ENCODE data around the gene DPP6. TPM values are rescaled to one million over a fixed set of nuclear protein-coding genes. Genes with fewer than 3 reads are reported as not detected.
A peak's percentile ranks its signal among the peaks of the same experiment; 100 is the strongest.
"Not testable (repeated sequence)": the region's sequence is repeated elsewhere in the genome, so short reads cannot be mapped to it uniquely, and the experiment has no call there.

DPP6 gene
- total RNA-seq, 2 experiments from 2014 or later, result not detected

- H3K4me2 ChIP-seq (ENCODE audit: low read length); POLR2A ChIA-PET; intact Hi-C loops (cut with micrococcal nuclease; ENCODE audit: unreplicated experiment); H3K4me1 ChIP-seq (ENCODE audit: insufficient read depth, low read length, poor library complexity, severe bottlenecking); H3K9me2 ChIP-seq (ENCODE audit: insufficient read depth, low read length); H3K36me3 ChIP-seq (ENCODE audit: insufficient read depth, low read length); CTCF ChIA-PET (ENCODE audit: unreplicated experiment); BruUV-seq (replicated peaks); H2AFZ ChIP-seq (ENCODE audit: low read length); H3K27ac ChIP-seq (ENCODE audit: low read depth, low read length, poor library complexity, severe bottlenecking); DNase-seq (ENCODE audit: low spot score); H3K79me2 ChIP-seq (ENCODE audit: insufficient read depth, low read depth, low read length); H3K4me3 ChIP-seq (ENCODE audit: low read depth, low read length, poor library complexity, severe bottlenecking); H3K9me3 ChIP-seq (ENCODE audit: low read length); H4K20me1 ChIP-seq (ENCODE audit: insufficient read depth, low read length): not testable (repeated sequence)
Measured at GRCh38 chr7:154122720-154123119, 70.5 kb downstream of the DPP6 start.

GRCh38 chr7:154123397-154123796 lies 71.2 kb downstream of the DPP6 start:
- H4K20me1 ChIP-seq (ENCODE audit: insufficient read depth, low read length); H3K27ac ChIP-seq (ENCODE audit: low read depth, low read length, poor library complexity, severe bottlenecking); H3K4me3 ChIP-seq (ENCODE audit: low read depth, low read length, poor library complexity, severe bottlenecking); H3K4me1 ChIP-seq (ENCODE audit: insufficient read depth, low read length, poor library complexity, severe bottlenecking); intact Hi-C loops (cut with micrococcal nuclease; ENCODE audit: unreplicated experiment); H3K4me2 ChIP-seq (ENCODE audit: low read length); POLR2A ChIA-PET; H3K36me3 ChIP-seq (ENCODE audit: insufficient read depth, low read length); BruUV-seq (replicated peaks); H3K79me2 ChIP-seq (ENCODE audit: insufficient read depth, low read depth, low read length); H3K9me2 ChIP-seq (ENCODE audit: insufficient read depth, low read length); DNase-seq (ENCODE audit: low spot score); H2AFZ ChIP-seq (ENCODE audit: low read length); CTCF ChIA-PET (ENCODE audit: unreplicated experiment); H3K9me3 ChIP-seq (ENCODE audit: low read length): not testable (repeated sequence)

GRCh38 chr7:154129142-154129541 lies 76.9 kb downstream of the DPP6 start:
- H2AFZ ChIP-seq (ENCODE audit: low read length); H4K20me1 ChIP-seq (ENCODE audit: insufficient read depth, low read length); BruUV-seq (replicated peaks); H3K36me3 ChIP-seq (ENCODE audit: insufficient read depth, low read length); POLR2A ChIA-PET; H3K4me2 ChIP-seq (ENCODE audit: low read length); H3K4me1 ChIP-seq (ENCODE audit: insufficient read depth, low read length, poor library complexity, severe bottlenecking); CTCF ChIA-PET (ENCODE audit: unreplicated experiment); intact Hi-C loops (cut with micrococcal nuclease; ENCODE audit: unreplicated experiment); H3K79me2 ChIP-seq (ENCODE audit: insufficient read depth, low read depth, low read length); H3K9me3 ChIP-seq (ENCODE audit: low read length); H3K4me3 ChIP-seq (ENCODE audit: low read depth, low read length, poor library complexity, severe bottlenecking); DNase-seq (ENCODE audit: low spot score); H3K27ac ChIP-seq (ENCODE audit: low read depth, low read length, poor library complexity, severe bottlenecking); H3K9me2 ChIP-seq (ENCODE audit: insufficient read depth, low read length): not testable (repeated sequence)

- DNase-seq (ENCODE audit: low spot score); H3K4me3 ChIP-seq (ENCODE audit: low read depth, low read length, poor library complexity, severe bottlenecking); H3K4me1 ChIP-seq (ENCODE audit: insufficient read depth, low read length, poor library complexity, severe bottlenecking); H3K27ac ChIP-seq (ENCODE audit: low read depth, low read length, poor library complexity, severe bottlenecking); POLR2A ChIA-PET; H2AFZ ChIP-seq (ENCODE audit: low read length); H3K36me3 ChIP-seq (ENCODE audit: insufficient read depth, low read length); H3K4me2 ChIP-seq (ENCODE audit: low read length); H3K9me3 ChIP-seq (ENCODE audit: low read length); H4K20me1 ChIP-seq (ENCODE audit: insufficient read depth, low read length); CTCF ChIA-PET (ENCODE audit: unreplicated experiment); intact Hi-C loops (cut with micrococcal nuclease; ENCODE audit: unreplicated experiment); H3K79me2 ChIP-seq (ENCODE audit: insufficient read depth, low read depth, low read length); BruUV-seq (replicated peaks); H3K9me2 ChIP-seq (ENCODE audit: insufficient read depth, low read length): not testable (repeated sequence)
Measured at GRCh38 chr7:154132617-154133016, 80.4 kb downstream of the DPP6 start.

- H3K4me2 ChIP-seq (ENCODE audit: low read length); H3K79me2 ChIP-seq (ENCODE audit: insufficient read depth, low read depth, low read length); POLR2A ChIA-PET; H3K4me1 ChIP-seq (ENCODE audit: insufficient read depth, low read length, poor library complexity, severe bottlenecking); H3K9me3 ChIP-seq (ENCODE audit: low read length); H3K36me3 ChIP-seq (ENCODE audit: insufficient read depth, low read length); H3K9me2 ChIP-seq (ENCODE audit: insufficient read depth, low read length); DNase-seq (ENCODE audit: low spot score); CTCF ChIA-PET (ENCODE audit: unreplicated experiment); intact Hi-C loops (cut with micrococcal nuclease; ENCODE audit: unreplicated experiment); H2AFZ ChIP-seq (ENCODE audit: low read length); H4K20me1 ChIP-seq (ENCODE audit: insufficient read depth, low read length); BruUV-seq (replicated peaks); H3K27ac ChIP-seq (ENCODE audit: low read depth, low read length, poor library complexity, severe bottlenecking); H3K4me3 ChIP-seq (ENCODE audit: low read depth, low read length, poor library complexity, severe bottlenecking): not testable (repeated sequence)
Measured at GRCh38 chr7:154133703-154134277, 81.6 kb downstream of the DPP6 start.

- POLR2A ChIA-PET; H3K4me3 ChIP-seq (ENCODE audit: low read depth, low read length, poor library complexity, severe bottlenecking); H3K4me2 ChIP-seq (ENCODE audit: low read length); H3K4me1 ChIP-seq (ENCODE audit: insufficient read depth, low read length, poor library complexity, severe bottlenecking); H3K36me3 ChIP-seq (ENCODE audit: insufficient read depth, low read length); intact Hi-C loops (cut with micrococcal nuclease; ENCODE audit: unreplicated experiment); H3K9me3 ChIP-seq (ENCODE audit: low read length); H3K79me2 ChIP-seq (ENCODE audit: insufficient read depth, low read depth, low read length); H4K20me1 ChIP-seq (ENCODE audit: insufficient read depth, low read length); BruUV-seq (replicated peaks); H3K27ac ChIP-seq (ENCODE audit: low read depth, low read length, poor library complexity, severe bottlenecking); CTCF ChIA-PET (ENCODE audit: unreplicated experiment); H3K9me2 ChIP-seq (ENCODE audit: insufficient read depth, low read length): not testable (repeated sequence)
- DNase-seq (ENCODE audit: low spot score), result peak; percentile 9
- H2AFZ ChIP-seq (ENCODE audit: low read length), result peak overlapping the region; percentile 58; the same call in 1 of the 2 replicates
Measured at GRCh38 chr7:154134698-154135097, 82.5 kb downstream of the DPP6 start.

- intact Hi-C loops (cut with micrococcal nuclease; ENCODE audit: unreplicated experiment); H3K4me3 ChIP-seq (ENCODE audit: low read depth, low read length, poor library complexity, severe bottlenecking); H3K27ac ChIP-seq (ENCODE audit: low read depth, low read length, poor library complexity, severe bottlenecking); H3K4me2 ChIP-seq (ENCODE audit: low read length); H3K79me2 ChIP-seq (ENCODE audit: insufficient read depth, low read depth, low read length); H3K9me3 ChIP-seq (ENCODE audit: low read length); CTCF ChIA-PET (ENCODE audit: unreplicated experiment); POLR2A ChIA-PET; H2AFZ ChIP-seq (ENCODE audit: low read length); BruUV-seq (replicated peaks); H3K36me3 ChIP-seq (ENCODE audit: insufficient read depth, low read length); H3K9me2 ChIP-seq (ENCODE audit: insufficient read depth, low read length); H4K20me1 ChIP-seq (ENCODE audit: insufficient read depth, low read length); H3K4me1 ChIP-seq (ENCODE audit: insufficient read depth, low read length, poor library complexity, severe bottlenecking): not testable (repeated sequence)
- DNase-seq (ENCODE audit: low spot score), result peak; percentile 15
Measured at GRCh38 chr7:154135646-154136045, 83.4 kb downstream of the DPP6 start.
